ENCODE data around the gene SYK. TPM values are rescaled to one million over a fixed set of nuclear protein-coding genes. Genes with fewer than 3 reads are reported as not detected.

Gene SYK
- total RNA-seq, 1 experiment from 2014 or later: 9.0 TPM

GRCh38 chr9:90826326-90827020 is 24.9 kb downstream of the SYK start:
- Histone ChIP-seq H3K9me3 (ENCODE audit: control insufficient read depth in 1 of 2, insufficient read depth in 1 of 2, low read depth in 1 of 2, low read length in 2 of 2) (no peaks in the 10 kb centered on the region; a peak in 1 of 4 replicates), H3K9ac (ENCODE audit: low read length) (no peak overlapping the region), H3K4me2 (ENCODE audit: low read length) (no peak overlapping the region), H3K27me3 (ENCODE audit: insufficient read depth, low read length) (0 out of 2 replicates have a peak, but pooled peaks cover 6% of the 10 kb centered on the region), H3K27ac (ENCODE audit: low read depth, low read length) (no peak overlapping the region), H3K9me2 (ENCODE audit: insufficient read depth) (no peaks in the 10 kb centered on the region), H4K20me1 (ENCODE audit: insufficient read depth) (no peaks in the 10 kb centered on the region; the same call in 1 of the 2 replicates), H3K79me2 (ENCODE audit: insufficient read depth, low read length) (no peaks in the 10 kb centered on the region), H2AFZ (ENCODE audit: low read depth, low read length, poor library complexity, severe bottlenecking) (no peak overlapping the region), H3K36me3 (ENCODE audit: control insufficient read depth in 1 of 2, insufficient read depth in 2 of 2, low read length in 2 of 2) (no peaks in the 10 kb centered on the region), H3K4me1 (ENCODE audit: control insufficient read depth in 1 of 2, insufficient read depth in 2 of 2, low read length in 2 of 2) (no peaks in the 10 kb centered on the region), H3K4me3 (replicated peaks in 1 of 2; ENCODE audit: low read depth in 1 of 2, low read length in 2 of 2) (no peak overlapping the region)
- BruUV-seq (replicated peaks): no TSS peak
- intact Hi-C loops (cut with micrococcal nuclease): no loop called here
- ATAC-seq (no peak), DNase-seq (ENCODE audit: low read depth, low spot score) (no peak)
- RAD21 ChIA-PET (ENCODE audit: low non-redundant PET in 1 of 2, low total read pairs in 2 of 2, uncharacterized antibody in 2 of 2, unreplicated experiment in 2 of 2): no interaction called here
- CTCF ChIA-PET: no interaction called here
- no peak for TF ChIP-seq SIN3A (IDR thresholded peaks at IDR 0.05; ENCODE audit: low read depth)
- TF ChIP-seq ZFX (IDR thresholded peaks at IDR 0.05): no peak
- TF ChIP-seq JUND (IDR thresholded peaks at IDR 0.05): no peak
- POLR2A ChIA-PET: no interaction called here

- TF ChIP-seq MAX (IDR thresholded peaks at IDR 0.05): no peak
- no peak for TF ChIP-seq EZH2 (IDR thresholded peaks at IDR 0.05)
- no peak for TF ChIP-seq CTCF (IDR thresholded peaks at IDR 0.05 in 2 of 3, conservative IDR thresholded peaks at IDR 0.05 in 1 of 3; ENCODE audit: borderline replicate concordance in 1 of 3, insufficient read depth in 1 of 3, low read depth in 2 of 3, low read length in 2 of 3)
- no peak for TF ChIP-seq JUND (IDR thresholded peaks at IDR 0.05)
- no peak for TF ChIP-seq CBX3 (IDR thresholded peaks at IDR 0.05; ENCODE audit: low read depth)
- TF ChIP-seq ZNF274 (IDR thresholded peaks at IDR 0.05; ENCODE audit: low read depth, low read length): no peak
- TF ChIP-seq POLR2AphosphoS5 (IDR thresholded peaks at IDR 0.05; ENCODE audit: low read depth, low read length): no peak
- TF ChIP-seq ZFX (IDR thresholded peaks at IDR 0.05): no peak
- no peak for TF ChIP-seq ZBTB33 (IDR thresholded peaks at IDR 0.05; ENCODE audit: extremely low read depth, insufficient replicate concordance, low read length)
- BruUV-seq (replicated peaks): no TSS peak
- Histone ChIP-seq H3K79me2 (ENCODE audit: insufficient read depth, low read length) (no peaks in the 10 kb centered on the region), H3K27me3 (ENCODE audit: insufficient read depth, low read length) (0 out of 2 replicates have a peak, but pooled peaks cover 6% of the 10 kb centered on the region), H3K4me2 (ENCODE audit: low read length) (no peak overlapping the region), H3K9me3 (ENCODE audit: control insufficient read depth in 1 of 2, insufficient read depth in 1 of 2, low read depth in 1 of 2, low read length in 2 of 2) (no peaks in the 10 kb centered on the region; a peak in 1 of 4 replicates), H3K9ac (ENCODE audit: low read length) (no peak overlapping the region), H2AFZ (ENCODE audit: low read depth, low read length, poor library complexity, severe bottlenecking) (no peak overlapping the region), H3K4me1 (ENCODE audit: control insufficient read depth in 1 of 2, insufficient read depth in 2 of 2, low read length in 2 of 2) (no peaks in the 10 kb centered on the region), H3K9me2 (ENCODE audit: insufficient read depth) (no peaks in the 10 kb centered on the region), H4K20me1 (ENCODE audit: insufficient read depth) (no peaks in the 10 kb centered on the region; the same call in 1 of the 2 replicates), H3K4me3 (replicated peaks in 1 of 2; ENCODE audit: low read depth in 1 of 2, low read length in 2 of 2) (no peak overlapping the region), H3K36me3 (ENCODE audit: control insufficient read depth in 1 of 2, insufficient read depth in 2 of 2, low read length in 2 of 2) (no peaks in the 10 kb centered on the region), H3K27ac (ENCODE audit: low read depth, low read length) (no peak overlapping the region)
- no peak for ATAC-seq
- CTCF ChIA-PET: no interaction called here
- DNase-seq (ENCODE audit: low read depth, low spot score): no peak
- POLR2A ChIA-PET: no interaction called here
- intact Hi-C loops (cut with micrococcal nuclease): no loop called here
- RAD21 ChIA-PET (ENCODE audit: low non-redundant PET in 1 of 2, low total read pairs in 2 of 2, uncharacterized antibody in 2 of 2, unreplicated experiment in 2 of 2): no interaction called here
Observed at GRCh38 chr9:90827181-90827871, 25.7 kb downstream of the SYK start.

Measured in HCT116 (cell line).